ENCODE results near the gene PABPC1L2B.
"Not testable (repeated sequence)": the region's sequence is repeated elsewhere in the genome, so short reads cannot be mapped to it uniquely, and the experiment has no call there.

PABPC1L2B gene

GRCh38 chrX:73002733-73003132 is at the start of gene PABPC1L2B:
Gene PABPC1L2B (plus strand): TSS chrX:73002939. CDS start chrX:73003643, 704 bp downstream.
- DNase-seq, result not testable (repeated sequence)

GRCh38 chrX:72959971-72960370 is 42.8 kb upstream of the PABPC1L2B start:
- not testable (repeated sequence) for DNase-seq

GRCh38 chrX:72971859-72972258 is 30.9 kb upstream of the PABPC1L2B start:
- not testable (repeated sequence) for DNase-seq

GRCh38 chrX:72974885-72975284 is 27.9 kb upstream of the PABPC1L2B start:
- DNase-seq, result not testable (repeated sequence)

GRCh38 chrX:72980894-72981469 is 21.8 kb upstream of the PABPC1L2B start:
- DNase-seq, result not testable (repeated sequence)

- DNase-seq, result not testable (repeated sequence)
These were observed 1.3 kb downstream of the PABPC1L2B start for GRCh38 chrX:73004032-73004431.

GRCh38 chrX:73021361-73022092 is 18.8 kb downstream of the PABPC1L2B start:
- DNase-seq, result no peak

GRCh38 chrX:73022093-73022445 is 19.3 kb downstream of the PABPC1L2B start:
- DNase-seq, result not testable (repeated sequence)

GRCh38 chrX:73028876-73029275 is 26.1 kb downstream of the PABPC1L2B start:
- no peak for DNase-seq
